ENCODE data around the gene PPP1R12B. TPM values are rescaled to one million over a fixed set of nuclear protein-coding genes. Genes with fewer than 3 reads are reported as not detected.
"Not testable (repeated sequence)": the region's sequence is repeated elsewhere in the genome, so short reads cannot be mapped to it uniquely, and the experiment has no call there.

PPP1R12B gene
- total RNA-seq, 2 experiments from 2014 or later, result 5.8 to 10.0 TPM

GRCh38 chr1:202499997-202500396 is 151.5 kb downstream of the PPP1R12B start:
- not testable (repeated sequence) for H3K4me1 Mint-ChIP-seq, H3K36me3 Mint-ChIP-seq, H3K27me3 Mint-ChIP-seq, H3K27ac Mint-ChIP-seq, H3K9me3 Mint-ChIP-seq, H3K4me3 Mint-ChIP-seq, DNase-seq

- Mint-ChIP-seq H3K4me3 (no peak overlapping the region), H3K36me3 (peaks cover 2% of the 10 kb centered on the region), H3K27ac (no peak overlapping the region), H3K4me1 (no peaks in the 10 kb centered on the region), H3K27me3 (no peaks in the 10 kb centered on the region), H3K9me3 (no peaks in the 10 kb centered on the region)
- DNase-seq, result no peak
Observed at GRCh38 chr1:202501281-202501680, 152.8 kb downstream of the PPP1R12B start.

- peaks cover 2% of the 10 kb centered on the region for H3K36me3 Mint-ChIP-seq
- H3K27me3 Mint-ChIP-seq, result no peaks in the 10 kb centered on the region
- no peaks in the 10 kb centered on the region for H3K9me3 Mint-ChIP-seq
- H3K27ac Mint-ChIP-seq, result no peak overlapping the region
- no peak overlapping the region for H3K4me3 Mint-ChIP-seq
- H3K4me1 Mint-ChIP-seq, result no peaks in the 10 kb centered on the region
- no peak for DNase-seq
Observed at GRCh38 chr1:202505356-202505755, 156.9 kb downstream of the PPP1R12B start.

- DNase-seq, H3K27me3 Mint-ChIP-seq, H3K27ac Mint-ChIP-seq, H3K4me3 Mint-ChIP-seq, H3K4me1 Mint-ChIP-seq, H3K9me3 Mint-ChIP-seq, H3K36me3 Mint-ChIP-seq: not testable (repeated sequence)
Observed at GRCh38 chr1:202505880-202506575, 157.5 kb downstream of the PPP1R12B start.

- H3K27ac Mint-ChIP-seq, H3K4me1 Mint-ChIP-seq, DNase-seq, H3K36me3 Mint-ChIP-seq, H3K27me3 Mint-ChIP-seq, H3K4me3 Mint-ChIP-seq, H3K9me3 Mint-ChIP-seq: not testable (repeated sequence)
Observed at GRCh38 chr1:202508863-202509262, 160.4 kb downstream of the PPP1R12B start.

- not testable (repeated sequence) for H3K27me3 Mint-ChIP-seq, H3K9me3 Mint-ChIP-seq, H3K4me3 Mint-ChIP-seq, H3K27ac Mint-ChIP-seq, H3K4me1 Mint-ChIP-seq, DNase-seq
- H3K36me3 Mint-ChIP-seq, result peaks cover 12% of the 10 kb centered on the region
Observed at GRCh38 chr1:202513875-202514274, 165.4 kb downstream of the PPP1R12B start.

GRCh38 chr1:202516434-202516877 is 168.0 kb downstream of the PPP1R12B start:
- Mint-ChIP-seq H3K27me3 (no peaks in the 10 kb centered on the region), H3K4me1 (peaks cover 3% of the 10 kb centered on the region), H3K27ac (no peak overlapping the region), H3K4me3 (no peak overlapping the region), H3K36me3 (peaks cover 10% of the 10 kb centered on the region), H3K9me3 (no peaks in the 10 kb centered on the region)
- DNase-seq, result no peak

GRCh38 chr1:202517146-202517545 is 168.6 kb downstream of the PPP1R12B start:
- H3K36me3 Mint-ChIP-seq, H3K27ac Mint-ChIP-seq, H3K4me1 Mint-ChIP-seq, H3K4me3 Mint-ChIP-seq, H3K27me3 Mint-ChIP-seq, DNase-seq, H3K9me3 Mint-ChIP-seq: not testable (repeated sequence)

GRCh38 chr1:202518180-202518579 is 169.7 kb downstream of the PPP1R12B start:
- H3K4me3 Mint-ChIP-seq, H3K27me3 Mint-ChIP-seq, H3K9me3 Mint-ChIP-seq, H3K36me3 Mint-ChIP-seq, H3K27ac Mint-ChIP-seq, DNase-seq, H3K4me1 Mint-ChIP-seq: not testable (repeated sequence)

GRCh38 chr1:202518905-202519304 is 170.4 kb downstream of the PPP1R12B start:
- not testable (repeated sequence) for H3K9me3 Mint-ChIP-seq, H3K4me1 Mint-ChIP-seq, H3K27me3 Mint-ChIP-seq, DNase-seq, H3K4me3 Mint-ChIP-seq, H3K36me3 Mint-ChIP-seq, H3K27ac Mint-ChIP-seq

- DNase-seq, H3K4me3 Mint-ChIP-seq, H3K27ac Mint-ChIP-seq, H3K36me3 Mint-ChIP-seq, H3K27me3 Mint-ChIP-seq, H3K9me3 Mint-ChIP-seq, H3K4me1 Mint-ChIP-seq: not testable (repeated sequence)
Observed at GRCh38 chr1:202520129-202520856, 171.8 kb downstream of the PPP1R12B start.

GRCh38 chr1:202520857-202521216 is 172.3 kb downstream of the PPP1R12B start:
- H3K27me3 Mint-ChIP-seq, H3K36me3 Mint-ChIP-seq, DNase-seq, H3K27ac Mint-ChIP-seq, H3K4me3 Mint-ChIP-seq, H3K9me3 Mint-ChIP-seq, H3K4me1 Mint-ChIP-seq: not testable (repeated sequence)

GRCh38 chr1:202521484-202521883 is 173.0 kb downstream of the PPP1R12B start:
- not testable (repeated sequence) for H3K4me3 Mint-ChIP-seq, H3K27me3 Mint-ChIP-seq, H3K36me3 Mint-ChIP-seq, DNase-seq, H3K27ac Mint-ChIP-seq, H3K9me3 Mint-ChIP-seq, H3K4me1 Mint-ChIP-seq

- Mint-ChIP-seq H3K4me3 (no peak overlapping the region), H3K36me3 (peaks cover 6% of the 10 kb centered on the region), H3K27me3 (no peaks in the 10 kb centered on the region), H3K9me3 (no peaks in the 10 kb centered on the region), H3K4me1 (peaks cover 3% of the 10 kb centered on the region), H3K27ac (no peak overlapping the region)
- no peak for DNase-seq
Observed at GRCh38 chr1:202521886-202522285, 173.4 kb downstream of the PPP1R12B start.

GRCh38 chr1:202526056-202526455 is 177.6 kb downstream of the PPP1R12B start:
- H3K27ac Mint-ChIP-seq, H3K4me1 Mint-ChIP-seq, H3K36me3 Mint-ChIP-seq, H3K9me3 Mint-ChIP-seq, H3K27me3 Mint-ChIP-seq, DNase-seq, H3K4me3 Mint-ChIP-seq: not testable (repeated sequence)

GRCh38 chr1:202528096-202528722 is 179.7 kb downstream of the PPP1R12B start:
- not testable (repeated sequence) for DNase-seq, H3K4me1 Mint-ChIP-seq, H3K36me3 Mint-ChIP-seq

More at GRCh38 chr1:202528096-202528722, 179.7 kb downstream of the PPP1R12B start:
- H3K4me3 Mint-ChIP-seq, H3K27me3 Mint-ChIP-seq, H3K9me3 Mint-ChIP-seq, H3K27ac Mint-ChIP-seq: not testable (repeated sequence)

All from activated naive CD8-positive, alpha-beta T cell treated with anti-CD3 and anti-CD28 coated beads for 36 hours (primary cell).